GM18858 (cell line): ENCODE data around the gene TSPAN9.

Experiments
- ATAC-seq: cut with Tn5 transposase; IDR thresholded peaks from one replicate; pipeline ENCODE4 v1.9.1; 2021; ENCODE audit not compliant: unreplicated experiment

The TSPAN9 gene

DNA sequence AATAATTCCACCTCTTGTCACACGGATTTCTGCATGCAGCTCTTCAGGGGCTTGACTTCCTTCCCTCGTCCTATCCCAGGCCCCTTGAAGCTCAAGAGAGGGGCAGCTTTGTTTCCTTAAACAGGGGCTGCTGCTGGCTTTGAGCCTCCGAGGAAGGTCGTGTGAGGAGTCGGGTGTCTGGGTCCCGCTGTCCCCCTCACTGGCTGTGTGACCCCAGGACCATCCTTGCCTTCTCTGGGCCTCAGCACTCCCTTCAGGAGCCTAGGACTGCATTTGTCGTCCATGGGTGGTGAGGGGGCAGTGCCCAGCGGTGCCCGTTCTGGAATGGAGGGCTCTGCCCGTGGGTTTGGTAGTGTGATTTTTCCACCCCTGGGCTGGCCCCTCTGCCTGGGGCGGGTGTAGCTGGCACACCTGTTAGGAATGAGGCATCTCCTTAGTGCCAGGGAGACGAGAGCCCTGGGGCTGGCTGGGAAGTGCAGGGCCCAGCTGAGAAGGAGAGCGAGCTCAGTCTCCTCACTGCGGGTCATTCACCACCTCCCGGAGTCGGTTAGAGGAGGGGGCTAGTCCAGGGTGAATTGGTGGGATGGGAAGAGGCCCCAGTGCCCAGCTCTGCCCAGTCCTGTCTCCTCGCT, 60.8 kb downstream of the TSPAN9 start:
- ATAC-seq = no peak

DNA sequence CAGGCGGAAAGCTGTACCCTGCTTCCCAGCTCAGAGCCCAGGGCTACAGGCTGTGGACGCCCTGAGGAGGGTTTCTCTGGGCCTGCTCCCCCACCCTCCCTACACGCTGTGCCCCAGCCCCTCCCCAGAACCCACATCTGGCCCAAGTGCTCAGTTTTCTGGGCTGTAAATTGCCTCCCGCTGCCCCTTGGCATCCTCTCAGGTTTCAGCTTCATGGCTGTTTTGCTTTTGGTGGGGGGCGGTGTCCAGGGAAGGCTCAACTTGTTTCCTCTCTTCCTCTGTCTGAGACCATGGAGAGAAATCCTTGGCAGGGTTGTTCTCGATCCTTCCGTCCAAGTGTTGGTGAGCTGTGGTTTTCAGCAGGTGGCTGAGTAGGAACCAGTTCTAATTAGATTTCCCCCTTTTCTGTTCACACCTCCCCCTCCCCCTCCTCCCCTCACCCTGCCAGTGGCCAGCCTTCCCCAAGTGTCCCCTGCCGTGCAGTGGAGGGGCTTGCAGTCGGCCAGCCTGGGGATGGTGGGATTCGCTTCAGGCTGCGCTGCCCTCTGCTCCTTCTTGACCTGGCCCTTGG, 61.8 kb downstream of the TSPAN9 start:
- ATAC-seq = no peak

DNA sequence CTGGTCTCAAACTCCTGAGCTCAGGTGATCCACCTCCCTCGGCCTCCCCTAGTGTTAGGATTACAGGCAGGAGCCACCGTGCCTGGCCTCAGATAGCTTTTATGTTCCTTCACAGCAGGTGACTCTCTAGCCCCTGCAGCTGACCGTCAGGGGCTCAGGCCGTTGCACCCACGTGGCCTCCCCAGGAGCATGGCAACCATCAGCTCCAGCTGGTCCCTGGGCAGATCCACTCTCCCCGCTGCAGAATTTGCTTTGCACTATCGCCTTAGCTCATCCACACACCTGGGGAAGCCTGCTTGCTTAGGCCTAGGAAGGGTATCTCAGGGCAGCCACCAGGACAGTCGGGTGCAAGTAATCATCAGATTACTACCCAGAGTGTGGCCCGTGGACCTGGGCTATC, 62.6 kb downstream of the TSPAN9 start:
- ATAC-seq = no peak

DNA sequence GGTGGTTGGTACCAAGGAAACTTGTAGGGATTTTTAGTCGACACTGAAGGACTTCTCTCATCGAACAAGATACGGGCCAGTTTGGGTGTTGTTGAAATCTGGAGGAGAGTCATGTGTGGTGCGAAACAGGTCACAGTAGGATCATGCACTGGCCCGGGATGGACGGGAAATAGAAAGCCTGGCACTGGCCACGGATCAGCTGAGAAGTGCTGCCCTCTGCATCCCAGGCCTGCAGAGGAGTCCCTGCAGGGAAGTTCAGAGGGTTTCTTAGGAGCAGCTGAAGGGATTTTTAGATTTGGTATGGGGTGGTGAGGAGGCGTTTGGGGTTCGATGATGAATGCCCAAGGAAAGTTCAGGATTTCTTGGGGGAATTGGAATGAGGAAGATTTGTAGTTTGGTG, 63.1 kb downstream of the TSPAN9 start:
- no peak for ATAC-seq

DNA sequence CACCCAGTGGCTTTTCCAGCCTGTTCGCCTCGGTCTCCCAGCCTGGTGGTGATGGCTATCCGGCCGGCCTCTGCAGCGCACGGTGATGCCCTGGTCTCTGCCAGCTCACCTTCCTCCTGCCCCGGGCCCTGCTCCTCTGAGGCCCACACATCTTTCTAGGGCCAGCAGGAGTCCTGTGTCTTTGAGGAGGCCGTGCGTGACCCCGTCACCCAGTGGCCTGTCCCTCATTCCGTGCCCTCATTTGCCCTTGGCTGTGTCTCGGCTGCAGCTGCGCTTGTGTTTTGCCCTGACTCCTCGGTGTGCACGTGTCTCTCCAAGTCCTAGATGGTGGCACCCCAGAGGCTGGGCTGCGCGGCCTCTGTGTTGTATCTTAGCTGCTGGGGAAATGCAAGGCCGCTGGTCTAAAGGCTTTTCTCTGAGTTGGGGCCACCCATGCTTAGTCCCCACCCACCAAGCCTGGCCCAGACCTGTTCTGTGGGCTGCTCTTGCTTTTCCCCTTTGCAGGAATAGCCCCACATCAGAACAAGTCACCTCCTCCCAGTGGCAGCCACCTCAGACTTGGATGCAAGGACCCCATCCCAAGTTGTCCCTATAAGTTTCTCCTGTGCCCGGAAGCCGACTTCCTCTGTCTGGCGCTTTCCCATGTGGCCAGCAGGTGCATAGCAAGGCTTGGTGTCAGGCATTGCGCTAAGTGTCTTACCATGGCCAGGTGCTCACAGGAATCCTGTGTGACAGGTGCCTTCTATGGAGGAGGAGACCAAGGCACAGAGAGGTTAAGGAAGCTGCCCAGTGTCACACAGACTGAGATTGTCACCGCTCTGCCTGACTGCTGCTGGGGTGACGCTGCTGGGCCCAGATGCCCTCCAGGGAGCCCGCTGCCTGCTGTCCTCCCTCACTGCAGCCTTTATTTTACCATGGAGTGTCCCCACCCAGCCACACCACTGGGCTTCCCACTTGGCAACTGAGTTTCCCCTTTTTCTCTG, 64.5 kb downstream of the TSPAN9 start:
- no peak for ATAC-seq

DNA sequence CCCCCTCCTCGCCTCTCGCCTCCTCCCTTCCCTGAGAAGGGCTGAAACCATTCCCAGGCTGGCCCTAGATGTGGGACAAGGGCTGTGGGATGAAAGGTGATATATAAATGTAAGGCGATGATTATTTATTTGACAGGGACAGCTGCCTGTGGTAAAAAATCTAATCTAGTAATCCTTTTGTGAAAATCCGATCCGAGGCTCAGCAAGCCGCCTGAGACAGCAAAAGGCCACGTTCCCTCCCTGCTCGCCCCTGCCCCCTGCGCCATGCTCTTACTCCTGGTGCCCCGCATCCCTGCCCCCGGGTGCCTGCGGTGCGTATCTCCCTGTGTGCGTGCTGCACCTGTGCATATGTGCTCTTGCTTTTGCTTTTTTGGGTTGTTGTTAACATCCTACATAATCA, 65.2 kb downstream of the TSPAN9 start:
- no peak for ATAC-seq

DNA sequence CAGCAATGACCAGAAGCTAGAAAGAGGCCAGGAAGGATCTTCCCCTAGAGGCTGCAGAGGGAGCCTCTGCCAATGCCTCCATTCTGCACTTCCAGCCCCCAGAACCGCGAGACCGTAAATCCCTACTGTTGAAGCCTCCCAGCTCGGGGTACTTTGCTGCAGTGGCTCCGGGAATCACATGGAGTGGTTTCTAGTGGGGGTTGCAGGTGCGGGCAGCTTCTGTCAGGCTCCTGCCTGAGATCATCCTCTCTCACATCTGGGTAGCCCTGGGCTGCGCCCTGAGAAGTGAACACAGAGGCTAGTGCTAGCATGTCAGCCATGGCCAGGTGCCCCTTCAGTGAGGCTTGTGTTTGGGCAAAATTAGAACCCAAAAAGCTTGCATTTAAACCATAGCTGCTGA, 67.3 kb downstream of the TSPAN9 start:
- no peak for ATAC-seq

DNA sequence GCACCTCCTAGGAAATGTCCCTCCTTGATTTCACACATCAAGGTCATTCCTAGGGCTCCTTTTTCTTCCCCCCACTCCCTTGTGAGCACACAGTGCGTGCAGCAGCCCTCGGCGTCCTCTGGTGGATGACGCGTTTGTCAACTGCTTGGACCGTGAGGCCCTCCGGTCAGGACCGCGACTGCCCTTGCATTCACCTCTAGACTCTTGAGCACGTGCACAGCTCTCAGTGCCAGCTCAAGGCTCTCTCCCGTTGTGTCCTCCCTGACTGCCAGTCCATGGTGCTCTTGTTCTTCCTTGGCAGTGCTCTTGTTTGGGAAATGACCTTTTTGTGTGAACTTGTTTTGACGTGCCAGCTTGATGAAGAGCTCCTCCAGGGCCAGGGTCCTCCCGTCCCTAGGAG, 67.9 kb downstream of the TSPAN9 start:
- ATAC-seq = no peak

DNA sequence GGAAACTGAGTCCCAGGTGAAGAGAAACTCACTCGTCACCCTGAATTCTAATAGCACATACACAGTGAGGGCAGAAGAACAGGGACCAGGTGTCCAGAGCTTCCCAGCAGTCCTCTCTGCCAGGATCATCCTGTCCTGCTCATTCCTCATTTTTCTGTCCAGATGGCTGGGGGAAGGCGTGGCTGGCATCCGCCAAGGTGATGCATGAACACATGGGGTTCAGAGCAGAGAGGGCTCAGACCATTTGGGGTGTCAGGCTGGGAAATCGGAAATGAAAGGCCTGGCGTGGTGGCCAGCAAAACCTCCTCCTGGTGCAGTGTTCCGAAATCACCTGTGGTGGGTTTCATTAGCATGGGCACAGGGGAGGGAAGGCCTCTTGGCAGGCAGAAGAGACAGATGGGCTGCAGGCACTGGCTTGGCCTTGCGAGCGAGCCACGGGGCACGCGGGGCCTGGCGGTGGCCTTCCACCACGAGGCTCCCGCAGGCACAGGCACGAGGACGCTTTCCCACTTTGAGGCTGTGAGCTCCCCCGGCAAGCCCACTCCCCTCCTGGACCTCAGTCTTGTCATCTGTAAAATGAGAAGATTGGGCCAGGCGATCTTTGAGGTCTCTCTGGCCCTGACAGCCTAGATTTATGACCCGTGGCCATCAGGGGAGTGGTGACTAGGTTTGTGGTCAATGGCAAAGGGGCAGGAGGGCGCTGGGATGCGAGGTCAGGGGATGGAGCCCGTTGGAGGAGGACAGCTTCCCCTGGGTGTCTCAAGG, 68.5 kb downstream of the TSPAN9 start:
- ATAC-seq = no peak

DNA sequence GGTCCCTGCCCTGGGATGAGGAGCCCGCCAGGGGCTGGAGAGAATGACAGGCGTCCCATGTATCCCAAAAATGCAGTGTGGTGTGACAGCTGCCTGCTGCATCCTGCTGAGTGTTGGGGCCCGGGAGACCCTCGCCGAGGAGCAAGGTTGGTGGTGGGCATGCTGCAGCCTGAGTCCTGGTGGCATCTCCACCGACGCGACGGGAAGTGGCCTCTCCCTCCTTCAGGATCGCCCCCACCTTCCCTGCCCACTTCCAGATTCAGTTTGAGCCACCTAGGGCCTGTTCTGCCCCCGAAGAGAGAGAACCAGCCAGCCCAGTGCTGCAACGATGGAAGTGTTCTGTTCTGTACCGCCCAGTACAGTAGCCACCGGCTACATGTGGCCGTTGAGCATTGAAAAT, 70.1 kb downstream of the TSPAN9 start:
- ATAC-seq = no peak

DNA sequence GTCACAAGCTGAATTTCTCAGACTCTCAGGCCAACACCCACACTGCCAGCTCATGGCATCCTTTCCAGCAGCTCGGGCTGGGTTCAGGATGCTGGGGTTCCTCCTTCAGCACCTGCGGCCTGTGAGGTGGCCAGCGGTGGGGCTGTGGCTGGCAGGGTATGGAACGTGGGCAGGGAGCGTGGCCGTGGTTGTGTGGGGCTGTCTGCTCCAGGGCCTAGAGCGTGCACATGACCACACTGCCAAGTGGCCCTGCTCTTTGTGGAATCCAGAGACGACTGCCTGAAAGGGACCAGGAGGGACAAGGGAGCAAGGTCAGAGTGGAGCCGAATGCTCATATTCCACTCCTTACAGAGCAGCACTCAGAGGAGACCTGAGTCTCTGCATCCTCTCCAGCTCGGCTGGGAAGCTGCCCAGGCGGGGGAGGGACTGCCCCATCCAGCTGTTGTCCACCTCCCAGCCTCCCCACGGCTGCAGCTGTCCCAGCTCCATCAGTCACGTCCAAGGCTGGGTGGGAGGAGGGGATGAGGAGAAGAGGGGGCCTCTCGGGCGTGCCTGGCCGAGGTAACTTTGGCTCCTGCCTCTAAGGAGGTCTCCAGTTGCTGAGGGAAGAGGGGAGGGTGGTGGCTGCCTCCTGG, 71.3 kb downstream of the TSPAN9 start:
- no peak for ATAC-seq

DNA sequence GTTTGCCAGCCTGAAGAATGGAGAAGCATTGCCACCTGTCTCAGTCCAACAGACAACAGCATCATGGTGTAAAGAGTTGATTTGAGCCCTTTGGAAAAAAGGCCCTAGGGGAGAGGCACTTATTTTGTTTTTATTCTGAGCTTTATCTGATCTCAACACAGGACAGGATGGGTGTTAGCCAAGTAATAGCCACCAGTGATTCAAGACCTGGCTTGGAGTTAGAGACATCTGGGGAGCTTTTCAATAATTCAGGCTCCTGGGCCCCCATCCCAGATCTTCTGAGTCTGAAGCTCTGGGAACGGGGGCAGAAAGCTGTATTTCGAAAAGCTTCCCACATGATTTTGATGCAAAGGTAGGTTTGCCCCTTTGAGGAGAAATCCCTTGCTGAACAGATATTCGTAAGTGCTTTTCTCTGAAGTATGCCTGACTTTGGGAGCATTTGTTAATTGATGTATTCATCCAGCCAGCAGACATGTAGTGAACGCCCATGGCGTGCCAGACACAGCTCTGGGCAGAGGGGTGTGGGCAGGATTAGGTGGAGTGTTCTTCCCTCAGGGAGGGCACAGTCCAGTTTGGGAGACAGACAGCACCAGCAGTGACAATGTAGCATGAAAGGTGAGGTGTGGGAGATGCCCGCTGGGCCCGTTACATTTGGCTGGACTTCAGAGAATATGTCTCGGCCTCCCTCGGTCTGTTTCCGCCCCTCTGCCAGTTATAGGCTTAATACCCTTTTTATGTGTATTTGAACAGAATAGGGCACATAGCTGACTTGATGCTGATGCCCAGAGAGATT, 72.5 kb downstream of the TSPAN9 start:
- no peak for ATAC-seq

DNA sequence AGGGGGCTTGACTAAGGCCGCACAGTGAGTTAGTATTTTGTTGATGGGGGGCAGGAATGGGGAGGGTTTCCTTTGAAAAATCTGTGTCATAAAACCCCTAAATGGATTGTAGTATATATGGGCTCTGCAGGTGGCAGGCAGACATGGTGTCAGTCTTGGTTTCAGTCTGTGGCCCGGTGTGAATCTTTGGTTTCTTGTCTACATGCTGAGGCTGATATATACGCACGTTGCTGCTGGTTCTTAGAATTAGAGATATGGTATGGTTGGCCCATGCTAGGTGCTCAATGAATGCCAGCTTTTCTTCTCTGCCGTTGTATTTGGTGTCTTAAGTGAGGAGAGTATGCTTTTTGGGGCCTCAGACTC, 73.1 kb downstream of the TSPAN9 start:
- ATAC-seq = no peak

DNA sequence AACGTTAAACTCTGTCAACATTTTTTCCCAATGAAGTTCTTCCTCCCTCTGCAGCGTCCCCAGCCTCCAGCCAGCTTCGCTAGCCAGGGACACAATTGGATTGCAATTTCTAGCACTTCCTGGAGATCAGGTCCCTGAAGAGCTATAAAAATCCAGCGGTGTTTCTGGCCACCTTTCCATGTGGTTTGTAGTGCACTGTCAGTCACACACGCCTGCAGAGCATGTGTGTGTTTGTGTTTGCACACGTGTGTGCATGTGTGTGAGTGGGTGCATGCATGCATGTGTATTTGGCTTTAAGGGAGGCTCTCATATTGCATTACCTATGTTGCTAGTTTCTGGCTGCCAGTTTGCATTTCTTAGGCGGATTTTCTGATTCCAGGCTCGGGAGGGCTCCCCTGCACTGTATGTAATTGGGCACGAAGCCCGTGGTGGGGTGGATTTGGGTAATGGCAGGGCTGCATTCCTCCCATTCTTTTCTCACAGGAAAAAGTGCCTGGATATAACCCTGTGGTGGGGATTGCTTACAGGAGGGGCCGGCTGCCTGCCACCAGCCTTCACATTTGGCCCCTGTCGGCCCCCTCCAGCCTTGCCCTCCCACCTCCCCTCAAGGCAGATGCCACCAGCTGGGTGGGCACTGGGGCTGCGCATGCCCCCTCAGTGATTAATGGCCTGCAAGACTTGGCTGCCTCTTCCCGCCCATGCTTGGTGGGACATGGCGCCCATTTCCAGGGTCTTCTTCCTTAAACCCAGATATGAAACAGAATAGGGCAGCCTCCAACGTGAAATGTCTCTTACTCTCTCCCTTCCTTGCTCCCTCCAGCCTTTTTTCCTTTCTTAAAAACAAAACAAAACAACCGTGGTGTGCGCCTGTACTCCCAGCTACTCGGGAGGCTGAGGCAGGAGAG, 74.0 kb downstream of the TSPAN9 start:
- ATAC-seq = no peak

DNA sequence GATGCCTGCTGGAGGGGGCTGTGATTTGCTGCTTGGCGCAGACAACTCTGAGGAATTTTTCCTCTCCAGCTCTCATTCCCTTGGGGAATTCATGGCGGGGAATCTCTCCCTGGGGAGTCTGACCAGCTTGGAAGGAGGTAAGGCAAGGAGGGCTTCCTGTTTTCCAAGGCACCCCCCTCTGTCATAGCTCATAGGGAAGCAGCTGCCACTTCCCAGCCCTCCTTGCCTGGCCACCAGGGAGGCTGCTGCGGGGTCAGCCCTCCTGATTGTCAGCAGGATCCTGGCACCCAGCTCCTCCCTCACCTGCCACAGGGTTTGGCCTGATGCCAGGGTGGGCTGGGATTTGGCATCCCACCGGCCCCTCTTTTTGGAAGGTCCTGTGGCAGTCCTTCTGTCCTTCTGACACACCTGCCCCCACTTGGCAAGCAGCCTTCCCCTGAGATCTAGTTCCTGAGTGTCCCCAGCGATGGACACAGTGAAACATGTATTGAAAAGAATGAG, 74.9 kb downstream of the TSPAN9 start:
- ATAC-seq = no peak

DNA sequence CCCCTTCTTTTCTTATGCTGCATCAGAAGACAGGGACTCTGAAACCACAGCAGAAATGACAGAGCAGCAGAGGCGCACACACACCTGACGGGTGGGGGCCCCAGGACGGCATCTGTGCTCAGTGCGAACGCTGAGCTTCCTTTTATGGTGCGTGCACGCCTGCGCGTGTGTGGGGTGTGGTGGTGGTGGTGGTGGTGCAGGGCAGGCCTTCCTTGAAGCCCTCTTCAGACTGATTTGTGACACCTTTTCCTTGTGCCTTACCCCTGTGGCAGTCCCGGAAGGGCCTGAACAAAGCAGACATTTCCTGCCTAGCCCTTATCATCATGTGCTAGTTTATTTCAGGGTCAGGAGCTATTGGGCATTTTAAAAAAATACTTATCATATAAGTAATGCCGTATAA, 75.7 kb downstream of the TSPAN9 start:
- ATAC-seq = no peak

DNA sequence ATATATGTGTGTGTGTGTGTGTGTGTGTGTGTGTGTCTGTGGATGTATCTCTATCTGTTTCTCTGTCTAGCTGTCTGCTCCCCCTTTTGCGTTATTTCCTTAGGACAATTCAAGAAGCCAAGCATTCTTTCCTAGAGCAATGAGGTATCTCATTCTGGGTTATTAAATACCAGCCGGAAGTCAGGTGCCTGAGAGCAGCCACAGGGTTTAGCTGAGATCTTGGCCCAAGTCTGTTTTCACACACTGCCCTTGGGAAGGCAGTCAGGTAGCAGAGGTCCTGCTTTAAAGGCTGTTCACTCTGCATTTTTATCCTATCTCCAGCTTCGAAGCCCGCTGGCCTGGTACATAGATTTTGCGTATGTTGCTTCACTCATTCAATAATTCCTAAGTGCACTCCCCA, 76.8 kb downstream of the TSPAN9 start:
- ATAC-seq = no peak

DNA sequence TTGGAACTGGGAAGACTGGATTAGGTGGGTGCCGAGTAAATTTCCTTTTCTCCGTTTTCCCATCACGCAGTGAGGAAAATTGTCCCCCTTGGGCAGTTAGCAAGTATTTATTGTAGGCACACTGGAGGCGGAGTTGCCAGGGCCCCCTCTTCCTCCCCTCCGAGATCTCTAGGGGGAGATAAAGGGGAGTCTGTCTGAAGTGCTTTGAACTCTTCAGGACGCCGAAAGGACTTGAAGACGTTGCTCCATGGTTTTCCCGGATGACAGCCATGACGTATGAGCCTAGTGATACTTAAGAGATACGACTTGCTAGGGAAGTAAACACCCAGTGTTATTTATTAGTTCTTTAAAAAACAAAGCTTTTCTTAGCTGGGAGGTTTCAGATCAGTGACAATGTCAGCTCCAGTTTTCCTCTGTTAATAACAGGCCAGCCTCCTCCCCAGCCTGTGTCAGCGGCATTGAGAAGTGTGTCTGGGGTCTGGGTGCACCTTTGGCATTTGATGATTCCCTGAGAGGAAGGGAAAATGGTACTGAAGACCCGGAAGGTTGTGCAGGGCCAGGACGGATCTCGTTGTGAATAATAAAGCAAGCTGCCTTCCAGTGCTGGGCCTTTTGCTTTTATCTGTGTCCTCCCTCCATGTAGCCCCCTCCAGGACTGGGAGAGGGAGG, 78.7 kb downstream of the TSPAN9 start:
- ATAC-seq = no peak
